Stomach (tissue), 9 donors: ENCODE data around the gene WDR89. TPM values are rescaled to one million over a fixed set of nuclear protein-coding genes. Genes with fewer than 3 reads are reported as not detected.

ENCODE experiments used
- DNase-seq, 2 donors: peaks; one replicate each; pipeline versions ENCODE4 v3.0.0 to v3.0.0-alpha.2; 2013 to 2019
- H3K27ac ChIP-seq, 5 donors: fragments of 200-600 bp in 4 of 5; sonication (generic) in 4 of 5; one replicate each; pipeline ENCODE4 v1.5.1; 2013 to 2019; ENCODE audit warnings: mild to moderate bottlenecking in 1 of 5, moderate library complexity in 1 of 5
- H3K27me3 ChIP-seq, 3 donors: fragments of 200-600 bp; sonication (generic); one replicate each; pipeline ENCODE4 v1.5.1; 2017 to 2019; ENCODE audit warnings: mixed run types in 1 of 3
- H3K36me3 ChIP-seq, 4 donors: fragments of 200-600 bp; sonication (generic); 1 replicate in 3 of 4; 2 replicates in 1 of 4; pipeline ENCODE4 v1.5.1; 2016 to 2019
- H3K4me1 ChIP-seq, 4 donors: fragments of 200-600 bp; sonication (generic); one replicate each; pipeline ENCODE4 v1.5.1; 2016 to 2019
- H3K4me3 ChIP-seq, 4 donors: fragments of 200-600 bp; sonication (generic) in 3 of 4; one replicate each; pipeline ENCODE4 v1.5.1; 2016 to 2019; ENCODE audit warnings: mild to moderate bottlenecking in 1 of 4
- H3K9me3 ChIP-seq, 4 donors: fragments of 200-600 bp; sonication (generic); one replicate each; pipeline ENCODE4 v1.5.1; 2016 to 2019
- CTCF ChIP-seq, 7 experiments: fragments of 450-650 bp in 4 of 7; fragments of 200-600 bp in 3 of 7; sonication (generic) in 3 of 7; IDR thresholded peaks; one replicate each; pipeline ENCODE4 v1.5.1; 2016 to 2019; ENCODE audit warnings: antibody characterized with exemption in 7 of 7, control low read depth in 2 of 7, mild to moderate bottlenecking in 1 of 7
- EP300 ChIP-seq: sonication (generic); formaldehyde crosslinking; IDR thresholded peaks from one replicate; pipeline ENCODE4 v1.6.1; 2017; ENCODE audit warnings: antibody characterized with exemption
- POLR2A ChIP-seq, 4 donors: fragments of 450-650 bp; IDR thresholded peaks; one replicate each; pipeline ENCODE4 v1.6.1; 2016; ENCODE audit warnings: antibody characterized with exemption in 4 of 4, control low read depth in 2 of 4, mild to moderate bottlenecking in 1 of 4, moderate library complexity in 1 of 4
- POLR2AphosphoS5 ChIP-seq, 3 donors: sonication (generic); formaldehyde crosslinking; IDR thresholded peaks; one replicate each; pipeline ENCODE4 v1.6.1; 2016; ENCODE audit warnings: antibody characterized with exemption in 3 of 3
- WGBS, 5 donors: extraction: QIAGEN DNeasy Blood & Tissue Kit in 3 of 5; methylation state at CpG; one replicate each; pipeline versions ENCODE4 v1.1.5 to v1.1.7; 2013 to 2018; 5-methylcytosine and 5-hydroxymethylcytosine counted together
- intact Hi-C: fragments of 100-400 bp; cut with DNase I; formaldehyde crosslinking; loops from one replicate; pipeline ENCODE4 v1.15.1; 2023; ENCODE audit warnings: low total_unique reads
- polyA plus RNA-seq, 3 donors: library from polyadenylated mRNA; stranded (reverse); fragments of 200-250 nt; gene quantifications; one replicate each; pipeline ENCODE4 v1.2.3, GENCODE V29; 2013
- total RNA-seq, 5 donors: library from RNA; depleted of rRNA; stranded (reverse); fragments of >200 nt; gene quantifications; one replicate each; pipeline versions ENCODE4 v1.1.0 to v1.2.3, GENCODE V29; 2014 to 2016
- donor health status: healthy with polysubstance abuse.
- donor health status: Bipolar disorder and iron deficiency.
- donor health status: healthy.

WDR89 gene
- total and polyA plus RNA-seq, 8 donors: 0.29 to 15.4 (median 4.1) TPM

- DNase-seq: no peak
- no peaks in the 10 kb centered on the region for H3K4me1 ChIP-seq
- TF ChIP-seq POLR2AphosphoS5 (IDR thresholded peaks at IDR 0.05): no peak
- TF ChIP-seq CTCF (IDR thresholded peaks at IDR 0.05): no peak
- no peak for TF ChIP-seq POLR2A (IDR thresholded peaks at IDR 0.05)
- no peak for TF ChIP-seq EP300
- no peaks in the 10 kb centered on the region for H3K9me3 ChIP-seq
- 32 to 42% (median 37%) methylated on average over 4 of the region's 4 CpGs for WGBS, 5 donors
- intact Hi-C loops: no loop called here
- no peak overlapping the region for H3K27ac ChIP-seq
- H3K4me3 ChIP-seq: no peak overlapping the region
- H3K36me3 ChIP-seq: no peaks in the 10 kb centered on the region
- H3K27me3 ChIP-seq: no peaks in the 10 kb centered on the region
Measured at GRCh38 chr14:63581491-63581890, 60.2 kb downstream of the WDR89 start.

GRCh38 chr14:63578300-63578699, 63.4 kb downstream of the WDR89 start:
- Histone ChIP-seq H3K9me3 (no peaks in the 10 kb centered on the region), H3K27me3 (no peaks in the 10 kb centered on the region), H3K27ac (no peak overlapping the region), H3K4me1 (no peaks in the 10 kb centered on the region), H3K36me3 (no peaks in the 10 kb centered on the region), H3K4me3 (no peak overlapping the region)
- intact Hi-C loops: no loop called here
- no peak for DNase-seq
- TF ChIP-seq POLR2A (IDR thresholded peaks at IDR 0.05) (no peak), EP300 (no peak), CTCF (IDR thresholded peaks at IDR 0.05) (no peak)
- 88 to 100% (median 97%) methylated on average over 1 of the region's 1 CpG for WGBS, 5 donors

GRCh38 chr14:63573581-63573980, 68.1 kb downstream of the WDR89 start:
- no peak for DNase-seq
- TF ChIP-seq POLR2A (IDR thresholded peaks at IDR 0.05) (no peak), POLR2AphosphoS5 (IDR thresholded peaks at IDR 0.05) (no peak), EP300 (no peak), CTCF (IDR thresholded peaks at IDR 0.05) (no peak)
- WGBS, 5 donors: 64 to 78% (median 75%) methylated on average over 4 of the region's 4 CpGs
- intact Hi-C loops: no loop called here
- H3K36me3 ChIP-seq: no peaks in the 10 kb centered on the region
- no peak overlapping the region for H3K27ac ChIP-seq
- H3K4me3 ChIP-seq: no peak overlapping the region
- H3K9me3 ChIP-seq: no peaks in the 10 kb centered on the region
- H3K27me3 ChIP-seq: no peaks in the 10 kb centered on the region
- H3K4me1 ChIP-seq: no peaks in the 10 kb centered on the region

GRCh38 chr14:63565448-63565847, 76.2 kb downstream of the WDR89 start:
- 82 to 92% (median 86%) methylated on average over 3 of the region's 3 CpGs for whole genome bisulfite sequencing, 5 donors
- intact Hi-C loops: no loop called here
- DNase-seq: no peak

More at GRCh38 chr14:63565448-63565847, 76.2 kb downstream of the WDR89 start:
- H3K27ac ChIP-seq: no peak overlapping the region
- H3K9me3 ChIP-seq: no peaks in the 10 kb centered on the region
- no peak overlapping the region for H3K4me3 ChIP-seq
- H3K36me3 ChIP-seq: no peaks in the 10 kb centered on the region
- H3K27me3 ChIP-seq: no peaks in the 10 kb centered on the region
- peaks cover 0 to 9% (median 2%) of the 10 kb centered on the region in 4 donors for H3K4me1 ChIP-seq
- TF ChIP-seq CTCF (IDR thresholded peaks at IDR 0.05) (no peak), POLR2AphosphoS5 (IDR thresholded peaks at IDR 0.05) (no peak), EP300 (no peak), POLR2A (IDR thresholded peaks at IDR 0.05) (no peak)
